GM19324 (cell line): ENCODE results near the gene S100A6.
"Not testable (repeated sequence)": the region's sequence is repeated elsewhere in the genome, so short reads cannot be mapped to it uniquely, and the experiment has no call there.

ENCODE experiments used
- ATAC-seq: cut with Tn5 transposase; IDR thresholded peaks from one replicate; pipeline ENCODE4 v1.9.1; 2021; ENCODE audit warnings: mild to moderate bottlenecking, moderate library complexity; ENCODE audit not compliant: unreplicated experiment, low FRiP score

S100A6 gene

DNA sequence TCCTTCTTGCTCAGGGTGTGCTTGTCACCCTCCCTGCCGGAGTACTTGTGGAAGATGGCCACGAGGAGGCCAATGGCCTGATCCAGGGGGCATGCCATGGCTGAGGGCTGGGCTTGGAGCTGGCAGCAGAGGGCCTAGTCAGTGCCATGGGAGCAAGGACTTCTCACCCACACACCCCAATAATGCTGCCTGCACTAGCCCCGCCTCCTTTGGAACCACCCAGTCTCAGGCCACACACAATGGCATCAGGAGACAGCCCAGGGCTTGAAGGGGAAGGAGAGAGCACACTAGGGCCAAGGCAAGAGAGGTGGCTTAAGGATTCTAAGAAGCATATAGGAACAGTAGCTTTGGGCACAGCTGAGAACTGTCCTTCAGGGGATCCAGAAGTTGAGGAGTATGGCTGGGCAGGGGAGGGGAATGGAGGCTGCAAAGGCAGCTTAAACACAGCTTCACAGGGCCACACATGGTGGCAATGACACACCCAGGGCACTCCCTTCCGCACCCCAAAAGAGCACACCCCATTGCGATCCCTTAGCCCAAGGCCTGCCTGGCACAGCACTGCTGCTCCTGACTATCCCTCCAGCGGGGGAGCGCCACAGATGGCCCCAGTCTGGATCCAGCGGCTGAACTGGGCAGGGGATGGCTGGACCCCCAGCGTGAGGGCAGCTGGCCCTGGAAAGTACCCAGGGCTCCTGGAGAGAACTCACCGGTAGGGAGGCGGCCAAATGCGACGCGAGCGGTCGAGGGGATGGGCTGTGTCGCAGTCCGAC is at the start of gene S100A6:
Gene S100A6 (minus strand): TSS at position 750 of the 770 bp plus-strand sequence. CDS start 652 bp downstream, at position 98.
- ATAC-seq: no peak

DNA sequence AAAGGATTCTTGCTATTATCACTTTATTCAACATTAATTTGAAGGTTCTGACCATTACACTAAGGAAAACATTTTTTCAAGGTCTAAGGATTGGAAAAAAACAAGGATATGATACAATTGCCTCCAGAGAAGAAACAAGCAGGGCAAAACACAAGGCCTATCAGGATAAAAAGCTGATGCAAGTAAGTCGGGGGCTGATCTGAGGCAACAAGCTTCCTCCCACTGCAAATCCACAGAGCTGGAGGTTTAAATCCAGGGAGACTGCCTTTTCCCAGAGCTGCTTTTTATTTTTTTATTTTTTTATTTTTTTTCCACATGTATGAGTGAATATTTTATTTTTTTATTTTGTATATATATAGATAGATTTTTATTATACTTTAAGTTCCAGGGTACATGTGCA is 49.2 kb upstream of the S100A6 start:
- no peak for ATAC-seq

DNA sequence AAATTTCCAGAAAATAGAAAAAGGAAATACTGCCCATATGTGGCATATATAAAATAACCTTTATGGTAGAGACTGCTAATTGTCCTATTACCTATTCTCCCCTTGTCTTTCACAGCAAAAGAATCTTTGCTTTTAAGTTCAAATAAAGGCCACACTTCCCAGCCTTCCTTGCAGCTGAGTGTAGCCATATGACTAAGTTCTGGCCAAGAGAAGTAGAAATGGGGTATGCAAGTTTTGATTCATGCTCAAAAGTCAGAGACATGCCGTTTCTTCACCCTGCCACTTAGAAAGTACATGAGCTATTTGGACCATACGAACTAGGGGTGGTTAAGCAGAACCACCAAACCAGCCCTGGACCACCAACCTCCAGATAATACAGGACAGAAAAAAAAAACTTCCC is 48.2 kb upstream of the S100A6 start:
- no peak for ATAC-seq

DNA sequence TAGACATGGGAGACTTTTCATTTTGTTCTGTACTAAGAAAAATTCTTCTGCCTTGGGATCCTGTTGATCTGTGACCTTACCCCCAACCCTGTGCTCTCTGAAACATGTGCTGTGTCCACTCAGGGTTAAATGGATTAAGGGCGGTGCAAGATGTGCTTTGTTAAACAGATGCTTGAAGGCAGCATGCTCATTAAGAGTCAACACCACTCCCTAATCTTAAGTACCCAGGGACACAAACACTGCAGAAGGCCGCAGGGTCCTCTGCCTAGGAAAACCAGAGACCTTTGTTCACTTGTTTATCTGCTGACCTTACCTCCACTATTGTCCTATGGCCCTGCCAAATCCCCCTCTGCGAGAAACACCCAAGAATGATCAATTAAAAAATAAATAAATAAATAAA is 47.7 kb upstream of the S100A6 start:
- not testable (repeated sequence) for ATAC-seq

DNA sequence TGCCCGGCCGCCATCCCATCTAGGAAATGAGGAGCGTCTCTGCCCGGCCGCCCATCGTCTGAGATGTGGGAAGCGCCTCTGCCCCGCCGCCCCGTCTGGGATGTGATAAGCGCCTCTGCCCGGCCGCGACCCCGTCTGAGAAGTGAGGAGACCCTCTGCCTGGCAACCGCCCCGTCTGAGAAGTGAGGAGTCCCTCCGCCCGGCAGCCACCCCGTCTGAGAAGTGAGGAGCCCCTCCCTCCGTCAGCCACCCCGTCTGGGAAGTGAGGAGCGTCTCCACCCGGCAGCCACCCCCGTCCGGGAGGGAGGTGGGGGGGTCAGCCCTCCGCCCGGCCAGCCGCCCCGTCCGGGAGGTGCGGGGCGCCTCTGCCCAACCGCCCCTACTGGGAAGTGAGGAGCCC is 47.0 kb upstream of the S100A6 start:
- ATAC-seq: not testable (repeated sequence)

DNA sequence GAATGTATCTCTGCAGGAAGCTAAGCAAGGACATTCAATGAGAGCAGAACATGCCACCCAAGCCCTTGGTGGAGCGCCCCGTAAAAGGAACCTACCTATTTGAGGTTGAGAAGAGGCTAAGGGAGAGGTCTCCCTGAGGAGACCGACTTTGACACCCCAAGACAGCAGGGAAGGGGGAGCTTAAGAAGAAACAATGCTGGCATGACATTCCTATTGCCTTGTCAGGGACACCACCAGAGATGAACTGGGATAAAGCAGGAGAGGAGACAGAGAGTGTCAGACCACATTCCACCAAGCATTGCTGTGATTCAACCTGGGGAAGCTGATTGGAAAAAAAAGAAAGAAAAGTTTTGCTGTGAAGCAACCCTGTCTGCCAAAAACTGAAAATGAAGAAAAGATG is 43.1 kb upstream of the S100A6 start:
- ATAC-seq: no peak

DNA sequence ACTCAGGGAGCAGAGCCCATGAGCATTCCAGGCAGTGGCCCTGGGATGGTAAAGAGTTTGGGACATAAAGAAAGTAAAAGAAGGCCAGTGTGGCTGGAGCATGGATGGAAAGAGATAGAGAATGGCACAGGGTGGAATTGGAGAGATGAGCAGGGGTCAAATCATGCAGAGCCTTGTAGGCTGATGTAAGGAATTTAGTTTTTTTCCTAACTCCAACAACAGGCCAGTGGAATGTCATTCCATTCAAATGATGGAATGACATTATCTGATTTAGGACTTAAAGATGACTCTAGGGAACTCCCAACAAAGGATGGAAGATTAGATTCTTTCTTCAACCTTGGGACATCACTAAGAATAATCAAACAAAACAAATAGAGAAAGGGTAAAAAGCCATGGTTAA is 42.7 kb upstream of the S100A6 start:
- ATAC-seq: no peak

DNA sequence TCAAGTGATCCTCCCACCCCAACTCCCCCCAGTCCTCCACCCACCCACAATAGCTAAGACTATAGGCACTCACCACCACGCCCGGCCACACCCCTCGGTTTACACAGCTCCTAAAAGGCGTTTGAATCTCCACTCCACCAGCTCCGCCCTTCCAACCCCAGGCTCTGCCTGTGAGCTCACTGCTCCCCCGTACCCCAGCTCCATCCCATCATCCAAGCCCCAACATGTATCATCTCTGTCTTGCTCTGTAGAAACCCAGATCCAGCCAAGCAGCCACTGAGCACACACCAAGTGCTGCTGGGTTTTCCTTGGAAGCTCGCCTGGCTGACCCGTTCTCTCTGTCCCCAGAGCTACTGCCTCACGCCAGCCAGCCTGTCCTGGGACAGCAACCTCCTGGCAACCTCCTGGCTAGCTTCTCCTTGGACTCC is 41.8 kb upstream of the S100A6 start:
- no peak for ATAC-seq

DNA sequence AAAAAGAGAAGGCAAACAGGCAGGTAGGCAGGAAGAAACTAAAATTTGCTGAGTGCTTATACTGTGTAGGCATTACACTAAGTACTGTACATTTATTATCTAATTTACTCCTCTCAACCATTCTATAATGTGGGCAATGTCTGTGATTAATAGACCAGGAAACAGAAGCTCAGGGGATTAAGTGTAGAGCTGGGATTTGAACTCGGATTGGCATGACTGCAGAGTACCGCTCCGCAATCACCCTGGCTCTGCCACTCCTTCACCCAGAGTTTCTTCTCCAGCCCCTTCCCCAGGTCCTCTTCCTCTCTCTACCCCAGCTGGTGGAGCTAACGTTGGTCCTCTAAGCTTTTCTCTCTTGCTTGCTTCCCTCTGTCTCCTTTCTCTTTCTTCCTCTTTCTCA is 41.3 kb upstream of the S100A6 start:
- ATAC-seq: no peak

DNA sequence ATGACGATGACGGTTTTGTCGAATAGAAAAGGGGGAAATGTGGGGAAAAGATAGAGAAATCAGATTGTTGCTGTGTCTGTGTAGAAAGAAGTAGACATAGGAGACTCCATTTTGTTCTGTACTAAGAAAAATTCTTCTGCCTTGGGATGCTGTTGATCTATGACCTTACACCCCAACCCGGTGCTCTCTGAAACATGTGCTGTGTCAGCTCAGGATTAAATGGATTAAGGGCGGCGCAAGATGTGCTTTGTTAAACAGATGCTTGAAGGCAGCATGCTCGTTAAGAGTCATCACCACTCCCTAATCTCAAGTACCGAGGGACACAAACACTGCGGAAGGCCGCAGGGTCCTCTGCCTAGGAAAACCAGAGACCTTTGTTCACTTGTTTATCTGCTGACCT is 39.7 kb upstream of the S100A6 start:
- ATAC-seq: not testable (repeated sequence)

DNA sequence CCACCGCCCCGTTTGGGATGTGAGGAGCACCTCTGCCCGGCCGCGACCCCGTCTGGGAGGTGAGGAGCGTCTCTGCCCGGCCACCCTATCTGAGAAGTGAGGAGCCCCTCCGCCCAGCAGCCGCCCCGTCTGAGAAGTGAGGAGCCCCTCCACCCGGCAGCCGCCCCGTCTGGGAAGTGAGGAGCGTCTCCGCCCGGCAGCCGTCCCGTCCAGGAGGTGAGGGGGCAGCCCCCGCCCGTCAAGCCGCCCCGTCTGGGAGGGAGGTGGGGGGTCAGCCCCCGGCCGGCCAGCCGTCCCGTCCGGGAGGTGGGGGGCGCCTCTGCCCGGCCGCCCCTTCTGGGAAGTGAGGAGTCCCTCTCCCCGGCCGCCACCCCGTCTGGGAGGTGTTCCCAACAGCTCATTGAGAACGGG is 39.3 kb upstream of the S100A6 start:
- ATAC-seq: not testable (repeated sequence)

DNA sequence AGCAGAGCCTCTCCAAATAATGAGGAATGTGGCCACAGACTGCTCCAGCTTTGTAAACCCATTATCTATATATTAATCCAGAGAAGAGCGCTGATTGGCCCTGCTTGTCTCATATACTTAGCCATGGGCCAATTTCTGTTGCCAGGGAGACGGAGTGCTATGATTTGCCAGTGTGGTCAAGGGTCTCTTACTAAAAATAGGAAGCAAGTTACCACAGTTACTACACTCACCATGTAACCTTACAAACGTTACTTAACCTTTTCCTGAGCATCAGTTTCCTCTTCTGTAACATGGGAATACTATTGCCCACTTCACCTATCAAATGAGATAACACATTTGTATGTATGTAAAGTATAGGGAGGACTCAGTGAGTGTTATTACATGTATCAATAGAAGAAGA is 37.6 kb upstream of the S100A6 start:
- no peak for ATAC-seq

DNA sequence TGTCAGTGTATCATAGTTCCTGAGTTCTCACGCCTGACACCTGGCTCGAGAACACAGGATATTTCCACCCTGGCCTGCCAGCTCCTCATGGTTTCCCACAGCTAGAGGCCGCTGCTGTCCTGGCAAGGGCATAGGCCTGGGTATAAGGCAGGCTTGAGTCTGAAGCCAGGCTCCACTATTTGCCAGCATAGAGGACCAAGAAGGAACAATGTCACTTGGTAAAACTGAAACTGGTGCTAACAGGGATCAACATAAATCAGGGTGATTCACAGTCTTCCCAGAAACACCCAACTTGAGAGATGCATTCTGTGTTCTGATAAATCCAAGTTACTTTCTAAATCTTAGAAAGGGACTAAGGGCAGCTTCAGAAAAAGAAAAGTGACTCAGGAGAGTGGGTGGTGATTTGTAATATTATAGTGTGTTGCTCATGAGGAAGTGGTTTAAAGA is 36.8 kb upstream of the S100A6 start:
- ATAC-seq: peak; percentile 56

DNA sequence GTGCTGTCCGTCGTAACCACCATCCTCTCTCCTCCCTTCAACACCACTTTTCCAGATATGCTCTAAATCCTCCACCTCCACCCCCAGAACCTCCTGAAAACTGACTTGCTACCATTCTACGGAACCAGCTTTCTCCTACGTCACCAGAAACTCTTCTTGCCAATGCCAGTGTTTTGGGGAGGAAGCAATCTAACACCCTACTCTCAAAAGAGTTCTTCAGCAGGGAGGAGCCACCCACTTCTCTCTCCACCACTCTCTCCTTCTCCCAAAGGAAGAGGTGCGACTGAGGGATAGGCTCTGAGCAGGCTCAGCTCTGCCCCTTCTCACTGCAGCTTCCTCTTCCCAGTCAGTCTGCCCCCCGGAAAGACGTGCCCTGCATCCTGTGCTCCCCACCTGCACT is 35.9 kb upstream of the S100A6 start:
- no peak for ATAC-seq

DNA sequence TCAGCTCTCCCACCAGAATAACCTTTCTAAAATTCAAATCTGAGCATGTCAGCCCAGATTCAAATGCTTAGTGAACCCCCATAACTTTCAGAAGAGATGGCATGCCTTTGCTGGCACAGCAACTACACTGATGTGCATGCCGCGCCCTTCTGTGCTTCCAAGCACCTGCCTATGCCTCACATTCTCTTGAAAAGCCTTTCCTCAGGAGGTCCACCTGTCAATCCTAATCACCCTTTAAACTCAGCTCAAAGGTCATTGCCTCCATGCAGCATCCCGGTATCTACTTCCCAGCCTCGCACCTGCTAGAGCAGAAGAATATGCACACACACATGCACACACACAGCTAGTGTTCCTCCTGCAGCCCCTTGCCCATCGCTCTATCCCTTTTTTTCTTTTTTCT is 35.1 kb upstream of the S100A6 start:
- no peak for ATAC-seq

DNA sequence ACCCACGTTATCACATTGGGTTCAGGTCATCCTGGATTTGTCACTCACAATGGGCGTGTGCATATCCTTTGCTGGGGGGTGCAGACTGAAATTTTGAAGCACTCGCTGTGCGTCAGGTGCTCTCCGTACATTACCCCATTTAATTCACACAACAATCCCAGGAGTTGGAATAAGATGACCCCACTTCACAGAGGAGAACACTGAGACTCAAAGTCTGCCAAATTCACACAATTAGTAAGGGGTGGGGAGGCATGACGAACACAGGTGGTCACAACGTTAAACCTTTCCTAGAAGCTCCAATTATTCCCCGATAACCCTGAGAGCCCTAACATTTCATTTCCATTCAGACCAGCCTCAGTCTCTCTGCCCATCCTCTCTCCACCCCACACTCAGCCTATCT is 33.7 kb upstream of the S100A6 start:
- ATAC-seq: no peak

DNA sequence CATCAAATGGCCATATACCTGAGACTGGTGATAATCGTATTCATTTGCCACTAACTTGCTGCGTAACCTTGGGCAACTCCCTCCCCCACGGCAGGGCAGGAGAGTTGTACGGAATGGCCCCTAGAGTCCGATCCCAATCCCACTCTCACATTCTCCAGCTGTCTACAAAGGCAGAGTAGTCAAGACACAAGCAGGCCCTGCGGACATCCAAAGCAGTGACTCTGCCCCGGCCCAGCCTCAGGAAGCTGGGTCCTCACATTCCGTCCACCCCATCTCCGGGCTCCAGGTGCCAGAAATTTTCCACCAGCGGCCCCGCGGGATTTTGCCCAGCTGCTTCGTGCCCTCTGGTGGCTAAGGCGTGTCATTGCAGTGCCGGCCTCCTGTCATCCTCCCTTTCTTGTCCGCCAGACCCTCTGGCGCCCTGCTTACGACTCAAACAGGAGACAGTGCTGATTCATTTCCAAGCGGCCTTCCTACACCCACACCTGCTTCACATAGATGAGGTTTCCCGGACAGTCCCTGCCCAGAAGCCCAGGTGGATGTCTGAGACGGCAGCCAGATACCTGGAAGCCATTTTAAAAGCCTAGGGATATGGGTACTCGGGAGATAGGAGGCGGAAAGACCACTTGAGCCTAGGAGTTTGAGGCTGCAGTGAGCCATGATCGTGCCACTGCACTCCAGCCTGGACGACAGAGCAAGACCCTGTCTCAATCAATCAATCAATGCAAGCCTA is 32.7 kb upstream of the S100A6 start:
- ATAC-seq: no peak

DNA sequence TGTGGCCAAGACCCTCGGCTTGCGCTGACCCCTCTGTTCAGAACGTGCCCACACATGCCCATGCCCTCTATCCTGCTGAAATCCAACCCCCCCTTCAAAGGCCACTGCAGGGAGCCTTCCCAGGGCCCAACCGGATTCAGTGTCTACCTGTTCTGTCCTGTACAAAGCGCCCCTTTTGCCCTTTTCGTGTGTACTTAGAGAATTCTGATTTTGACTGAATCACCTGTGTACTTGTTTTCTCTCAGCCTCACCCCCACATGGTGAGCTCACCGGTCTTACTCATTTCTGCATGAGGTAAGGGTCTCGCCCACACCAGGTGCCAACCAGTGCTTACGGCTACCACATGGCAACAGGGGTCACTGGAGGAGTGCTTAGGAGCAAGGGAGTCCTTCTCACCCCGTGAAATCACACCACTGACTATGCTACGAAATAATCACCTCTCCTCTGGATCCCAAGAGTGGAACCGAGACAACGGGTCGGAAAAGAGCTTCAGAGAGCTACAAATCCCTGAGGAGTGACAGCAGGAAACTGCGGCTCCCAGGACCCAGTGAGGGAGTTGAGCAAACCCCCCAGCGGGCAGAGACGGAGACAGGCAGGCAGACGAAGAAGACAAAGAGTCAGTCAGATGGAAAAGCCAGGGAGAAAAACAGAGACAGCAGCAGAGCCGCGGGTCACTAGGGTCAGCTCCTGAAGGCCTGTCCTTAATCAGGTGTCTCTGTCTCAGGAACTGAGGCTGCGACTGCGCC is 32.0 kb upstream of the S100A6 start:
- no peak for ATAC-seq

DNA sequence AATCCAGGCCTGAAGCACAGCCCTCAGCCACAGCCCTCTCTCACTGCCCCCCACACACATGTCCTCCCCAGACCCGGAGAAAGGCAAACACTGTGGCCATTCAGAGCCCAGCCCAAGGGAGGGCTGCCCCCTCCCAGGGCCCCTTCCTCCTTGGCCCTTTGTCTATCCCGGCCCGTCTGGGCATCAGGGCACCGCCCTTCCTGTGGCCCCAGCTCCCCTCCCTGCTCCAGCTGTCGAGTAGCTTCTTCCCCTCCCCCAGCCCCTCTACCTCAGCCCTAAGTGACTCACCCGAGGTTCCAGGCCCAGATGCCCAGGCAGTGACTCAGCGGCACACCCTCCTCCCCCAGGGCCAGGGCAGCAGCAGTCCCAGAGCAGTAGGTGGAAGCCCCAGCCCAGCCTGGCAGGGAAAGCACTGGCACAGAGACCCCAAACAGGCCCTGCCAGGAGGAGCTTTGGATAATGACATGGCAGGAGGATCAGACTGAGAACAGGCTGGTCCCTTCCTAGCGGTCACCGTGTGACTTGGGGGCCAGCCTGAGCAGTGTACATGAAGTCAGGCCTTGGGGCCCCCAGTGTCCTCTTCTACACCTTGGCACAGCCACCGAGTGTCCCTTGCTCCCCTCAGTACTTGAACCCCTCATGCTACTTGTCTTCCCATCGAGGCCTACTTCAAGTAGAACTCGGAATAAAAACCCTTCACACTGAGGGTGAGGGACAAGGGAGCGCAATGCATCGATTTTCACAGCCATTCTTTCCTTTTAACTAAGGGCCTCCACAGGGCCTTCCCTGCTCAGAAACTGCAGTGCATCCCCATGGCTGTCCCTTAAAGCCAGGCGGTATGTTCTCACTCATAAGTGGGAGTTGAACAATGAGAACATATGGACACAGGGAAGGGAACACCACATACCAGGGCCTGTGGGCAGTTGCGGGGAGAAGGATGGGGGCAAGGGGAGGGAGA is 30.9 kb upstream of the S100A6 start:
- ATAC-seq: no peak
